HEK293T (cell line): ENCODE results near the gene CYYR1.

Experiments
- CTCF ChIA-PET: fragments of 350-600 bp; formaldehyde crosslinking; extraction: SDS; loops from one replicate; lab custom pipeline; 2021; ENCODE audit warnings: antibody characterized with exemption, inconsistent platforms; lab: Yijun Ruan, JAX
- POLR2A ChIA-PET: fragments of 350-600 bp; formaldehyde crosslinking; extraction: SDS; loops from one replicate; lab custom pipeline; 2020; ENCODE audit warnings: antibody characterized with exemption, inconsistent platforms; lab: Yijun Ruan, JAX
- DNase-seq: peaks from one replicate; pipeline ENCODE4 v3.0.0; 2012; ENCODE audit warnings: mixed read lengths; ENCODE audit errors: extremely low spot score
- ARNT ChIP-seq: fragments of 450-650 bp; IDR thresholded peaks from 2 replicates; pipeline ENCODE4 v1.6.1; 2017; ENCODE audit warnings: mild to moderate bottlenecking
- BHLHE40 ChIP-seq: fragments of 450-650 bp; IDR thresholded peaks from 2 replicates; pipeline ENCODE4 v1.6.1; 2016; ENCODE audit warnings: mild to moderate bottlenecking, moderate library complexity, borderline replicate concordance
- CTBP1 ChIP-seq: fragments of 450-650 bp; IDR thresholded peaks from 2 replicates; pipeline ENCODE4 v1.6.1; 2016; ENCODE audit warnings: borderline replicate concordance
- ELF4 ChIP-seq: fragments of 450-650 bp; IDR thresholded peaks from 2 replicates; pipeline ENCODE4 v1.6.1; 2017; ENCODE audit warnings: antibody characterized with exemption
- FOXA1 ChIP-seq: fragments of 450-650 bp; IDR thresholded peaks from 2 replicates; pipeline ENCODE4 v1.6.1; 2016; ENCODE audit warnings: mild to moderate bottlenecking
- FOXK2 ChIP-seq: fragments of 450-650 bp; IDR thresholded peaks from 2 replicates; pipeline ENCODE4 v1.6.1; 2016; ENCODE audit warnings: mild to moderate bottlenecking
- FOXM1 ChIP-seq: fragments of 450-650 bp; IDR thresholded peaks from 2 replicates; pipeline ENCODE4 v1.6.1; 2017; ENCODE audit warnings: mild to moderate bottlenecking, borderline replicate concordance
- HDGF ChIP-seq: fragments of 450-650 bp; IDR thresholded peaks from 2 replicates; pipeline ENCODE4 v1.6.1; 2017; ENCODE audit warnings: antibody characterized with exemption, borderline replicate concordance
- L3MBTL2 ChIP-seq: fragments of 450-650 bp; conservative IDR thresholded peaks from 2 replicates; pipeline ENCODE4 v1.6.1; 2016; ENCODE audit warnings: mild to moderate bottlenecking
- LEF1 ChIP-seq: fragments of 450-650 bp; IDR thresholded peaks from 2 replicates; pipeline ENCODE4 v1.6.1; 2017; ENCODE audit warnings: mild to moderate bottlenecking, borderline replicate concordance
- NFRKB ChIP-seq: fragments of 450-650 bp; IDR thresholded peaks from 2 replicates; pipeline ENCODE4 v1.6.1; 2016; ENCODE audit warnings: mild to moderate bottlenecking, moderate library complexity
- PKNOX1 ChIP-seq: fragments of 450-650 bp; IDR thresholded peaks from 2 replicates; pipeline ENCODE4 v1.6.1; 2016
- SP1 ChIP-seq: fragments of 450-650 bp; IDR thresholded peaks from 2 replicates; pipeline ENCODE4 v1.6.1; 2017
- SUZ12 ChIP-seq: fragments of 450-650 bp; IDR thresholded peaks from 2 replicates; pipeline ENCODE4 v1.6.1; 2016; ENCODE audit warnings: mild to moderate bottlenecking
- TARDBP ChIP-seq: fragments of 450-650 bp; IDR thresholded peaks from 2 replicates; pipeline ENCODE4 v1.6.1; 2016
- ZNF384 ChIP-seq: fragments of 450-650 bp; IDR thresholded peaks from 2 replicates; pipeline ENCODE4 v1.6.1; 2016

Gene CYYR1

GRCh38 chr21:26437326-26438009 is 135.6 kb downstream of the CYYR1 start:
- ChIA-PET CTCF (no interaction called here), POLR2A (no interaction called here)
- no peak for DNase-seq
- TF ChIP-seq ARNT (no peak), FOXM1 (no peak), LEF1 (no peak), SUZ12 (no peak), L3MBTL2 (no peak), CTBP1 (no peak)

- CTCF ChIA-PET: no interaction called here
- no peak for TF ChIP-seq ARNT
- TF ChIP-seq HDGF: no peak
- TF ChIP-seq L3MBTL2: no peak
- no peak for TF ChIP-seq CTBP1
- POLR2A ChIA-PET: no interaction called here
- DNase-seq: no peak
Measured at GRCh38 chr21:26433386-26433785, 139.7 kb downstream of the CYYR1 start.

- ChIA-PET POLR2A (no interaction called here), CTCF (no interaction called here)
- TF ChIP-seq FOXA1: no peak
- no peak for TF ChIP-seq LEF1
- no peak for TF ChIP-seq FOXK2
- no peak for TF ChIP-seq SP1
- TF ChIP-seq TARDBP: no peak
- TF ChIP-seq PKNOX1: no peak
- TF ChIP-seq ZNF384: no peak
- no peak for TF ChIP-seq BHLHE40
- TF ChIP-seq NFRKB: no peak
- TF ChIP-seq L3MBTL2: no peak
- no peak for TF ChIP-seq ARNT
- TF ChIP-seq ELF4: no peak
- no peak for TF ChIP-seq CTBP1
- DNase-seq: no peak
Measured at GRCh38 chr21:26432410-26432809, 140.7 kb downstream of the CYYR1 start.

- ChIA-PET POLR2A (no interaction called here), CTCF (no interaction called here)
- no peak for DNase-seq
- TF ChIP-seq L3MBTL2 (no peak), FOXA1 (no peak), FOXM1 (no peak), HDGF (no peak), ARNT (no peak), FOXK2 (no peak), ZNF384 (no peak), LEF1 (no peak), TARDBP (no peak), ELF4 (no peak), CTBP1 (no peak), NFRKB (no peak), BHLHE40 (no peak), SUZ12 (no peak), PKNOX1 (no peak), SP1 (no peak)
Measured at GRCh38 chr21:26425576-26425975, 147.5 kb downstream of the CYYR1 start.

GRCh38 chr21:26423511-26423910 is 149.6 kb downstream of the CYYR1 start:
- TF ChIP-seq PKNOX1 (no peak), FOXK2 (no peak), NFRKB (no peak), ZNF384 (no peak), L3MBTL2 (no peak), SP1 (no peak), FOXM1 (no peak), BHLHE40 (no peak), ARNT (no peak), ELF4 (no peak), SUZ12 (no peak)
- CTCF ChIA-PET: no interaction called here
- no peak for DNase-seq
- POLR2A ChIA-PET: no interaction called here

GRCh38 chr21:26422706-26423105 is 150.4 kb downstream of the CYYR1 start:
- POLR2A ChIA-PET: no interaction called here
- DNase-seq: no peak
- CTCF ChIA-PET: no interaction called here
- TF ChIP-seq PKNOX1 (no peak), FOXM1 (no peak), CTBP1 (no peak), ELF4 (no peak), FOXA1 (no peak), SUZ12 (no peak), SP1 (no peak), ZNF384 (no peak), FOXK2 (no peak), NFRKB (no peak), ARNT (no peak), HDGF (no peak), TARDBP (no peak), LEF1 (no peak), BHLHE40 (no peak), L3MBTL2 (no peak)
